HG02610 (cell line): ENCODE measurements around the gene SLFNL1.
A peak's percentile ranks its signal among the peaks of the same experiment; 100 is the strongest.

Experiments used
- ATAC-seq: cut with Tn5 transposase; IDR thresholded peaks from one replicate; pipeline ENCODE4 v1.9.1; 2021; ENCODE audit warnings: mild to moderate bottlenecking, moderate library complexity; ENCODE audit not compliant: unreplicated experiment

SLFNL1 gene

DNA sequence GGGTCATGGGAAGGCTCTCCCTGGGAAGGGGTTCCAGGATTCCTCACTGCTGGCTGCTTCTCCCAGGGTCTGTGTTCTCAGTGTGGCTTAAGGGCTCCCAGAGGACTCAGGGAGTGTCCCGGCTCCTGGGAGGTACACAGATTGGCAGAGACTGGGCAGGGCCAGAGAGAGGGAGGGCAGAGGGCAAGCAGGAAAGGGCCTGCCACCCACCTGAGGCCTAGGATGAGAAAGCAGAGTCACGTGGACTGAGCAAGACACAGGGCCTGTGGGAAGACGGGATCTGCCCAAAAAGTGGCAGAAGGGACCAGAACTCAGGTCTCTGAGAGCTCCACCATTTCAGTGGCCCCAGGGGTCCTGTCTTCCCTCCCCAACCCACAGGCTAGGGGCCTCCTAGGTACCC lies 871 bp downstream of the SLFNL1 start:
- no peak for ATAC-seq

DNA sequence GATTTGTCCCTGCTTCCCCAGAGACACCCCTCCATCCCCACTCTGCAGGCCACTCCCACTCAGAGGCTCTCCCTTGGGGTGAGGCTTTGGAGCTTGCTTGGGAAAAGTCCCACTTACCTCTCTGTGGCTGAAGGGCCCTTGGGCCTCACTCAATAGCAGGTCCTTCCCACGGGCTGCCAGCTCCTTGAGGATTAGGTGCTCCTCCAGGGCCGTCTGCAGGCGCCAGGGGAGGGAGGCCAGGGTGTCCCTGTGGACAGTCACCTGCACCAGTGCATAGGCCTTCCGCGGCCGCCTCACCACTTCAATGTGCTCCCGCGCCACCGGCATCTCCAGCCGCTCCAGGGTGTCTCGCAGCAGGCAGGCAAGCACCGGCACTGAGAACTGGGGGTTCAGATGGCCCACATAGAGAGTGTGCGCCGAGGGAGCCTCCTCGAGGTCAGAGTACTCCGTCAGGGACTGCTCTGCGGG lies 1.4 kb downstream of the SLFNL1 start:
- ATAC-seq: no peak

DNA sequence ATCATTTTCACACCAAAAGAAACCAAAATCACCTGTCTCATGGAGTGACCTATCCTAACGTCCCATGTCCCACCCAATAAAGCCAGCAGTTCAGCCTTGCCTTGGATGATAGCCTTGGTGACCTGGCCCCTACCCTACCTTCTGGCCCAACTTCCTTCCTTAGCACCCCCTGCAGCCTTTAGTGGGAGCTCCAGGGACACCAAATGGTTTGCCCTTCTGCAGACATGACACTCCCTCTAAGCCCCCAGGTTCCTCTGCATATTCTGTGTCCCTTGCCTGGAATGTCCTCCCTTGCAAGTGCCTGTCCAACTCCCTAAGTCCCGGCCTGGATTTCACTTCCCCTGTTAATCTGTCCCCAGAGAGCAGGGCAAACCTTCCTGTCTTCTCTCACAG lies 2.2 kb downstream of the SLFNL1 start:
- ATAC-seq: no peak

DNA sequence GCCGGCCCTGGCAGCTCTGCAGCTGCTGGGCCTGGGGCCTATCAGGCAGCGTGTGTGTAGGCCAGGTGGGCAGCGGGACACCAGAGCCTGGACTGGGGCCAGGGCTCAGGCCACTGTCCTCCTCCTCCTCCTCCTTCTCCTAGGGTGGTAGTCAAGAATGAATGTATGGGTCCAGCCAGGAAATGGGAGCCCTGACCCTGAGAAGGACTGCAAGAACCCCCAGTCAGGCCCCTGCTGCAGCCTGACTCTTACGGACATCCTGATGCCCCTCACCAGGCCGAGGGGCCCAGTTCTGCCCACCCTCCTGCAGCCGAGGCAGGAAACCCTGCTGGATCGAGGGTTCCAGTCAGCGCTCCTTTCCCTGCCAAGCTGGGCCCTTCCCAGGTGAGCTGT lies 3.5 kb downstream of the SLFNL1 start:
- no peak for ATAC-seq

DNA sequence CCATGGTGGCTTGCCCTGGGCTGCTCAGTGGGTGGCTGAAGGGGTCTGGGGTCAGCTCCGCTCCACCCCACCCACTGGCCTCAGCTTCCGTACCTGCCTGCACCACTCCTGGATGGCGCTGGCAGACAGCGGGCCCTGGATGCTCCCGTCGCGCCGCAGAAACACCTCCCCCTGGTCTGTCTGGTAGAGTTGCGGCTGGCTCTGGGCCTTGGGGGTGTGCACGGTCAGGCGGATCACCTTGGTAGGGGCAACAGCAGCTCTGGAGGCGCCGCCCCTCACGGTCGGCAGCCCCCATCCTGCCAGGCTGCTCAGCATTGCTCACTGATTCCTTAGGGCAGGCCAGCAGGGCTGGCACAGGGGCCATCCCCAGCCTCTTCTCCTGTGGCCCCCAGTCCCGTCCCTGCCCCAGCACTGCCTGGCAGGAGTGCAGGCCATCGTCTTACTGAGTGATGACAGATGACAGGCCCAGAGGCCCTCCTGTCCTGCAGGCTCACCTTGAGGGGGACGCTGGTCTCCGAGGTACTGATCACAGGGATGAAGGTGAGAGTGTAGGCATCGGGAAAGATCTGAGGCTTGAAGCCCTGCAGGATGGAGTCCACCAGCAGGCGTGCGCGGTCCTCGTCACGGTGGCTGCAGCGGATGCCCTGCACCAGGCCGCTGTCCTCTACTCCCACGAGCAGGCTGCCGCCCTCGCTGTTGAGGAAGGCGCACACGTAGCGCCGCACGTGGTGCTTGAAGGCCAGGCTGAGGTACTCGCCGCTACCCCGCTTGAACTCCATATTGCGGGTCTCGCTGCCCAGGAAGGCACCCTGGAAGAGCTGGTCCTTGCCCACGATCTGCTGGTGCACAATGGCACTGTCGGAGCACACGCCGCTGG lies 4.1 kb downstream of the SLFNL1 start:
- ATAC-seq: no peak

DNA sequence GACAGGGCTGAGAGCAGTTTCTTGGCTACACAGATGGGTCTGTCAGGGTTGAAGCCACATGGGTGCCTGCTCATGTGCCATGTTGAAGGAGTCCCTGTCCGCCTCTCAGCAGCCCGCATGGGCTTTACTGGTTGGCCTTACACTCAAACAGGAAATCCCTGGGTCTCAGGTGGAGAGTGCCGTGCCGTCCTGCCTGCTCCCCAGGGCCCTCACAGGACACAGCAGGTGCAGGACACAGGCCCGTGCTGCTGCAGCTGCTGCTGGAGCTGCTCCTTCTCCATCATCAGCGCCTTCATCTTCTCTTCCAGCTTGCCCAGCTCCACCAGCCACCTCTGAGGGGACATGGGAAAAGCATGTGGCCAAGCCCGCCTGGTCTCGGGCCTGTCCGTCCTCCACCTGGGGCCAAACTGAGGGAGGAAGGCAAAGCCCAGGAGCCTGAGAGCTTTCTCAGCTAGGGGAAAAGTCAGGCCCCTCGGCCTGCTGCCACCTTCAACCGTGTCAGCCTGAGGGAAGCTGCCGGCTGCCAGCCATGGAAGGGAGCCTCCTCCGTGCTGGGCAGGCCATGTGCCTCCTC lies 5.5 kb downstream of the SLFNL1 start:
- ATAC-seq: no peak

DNA sequence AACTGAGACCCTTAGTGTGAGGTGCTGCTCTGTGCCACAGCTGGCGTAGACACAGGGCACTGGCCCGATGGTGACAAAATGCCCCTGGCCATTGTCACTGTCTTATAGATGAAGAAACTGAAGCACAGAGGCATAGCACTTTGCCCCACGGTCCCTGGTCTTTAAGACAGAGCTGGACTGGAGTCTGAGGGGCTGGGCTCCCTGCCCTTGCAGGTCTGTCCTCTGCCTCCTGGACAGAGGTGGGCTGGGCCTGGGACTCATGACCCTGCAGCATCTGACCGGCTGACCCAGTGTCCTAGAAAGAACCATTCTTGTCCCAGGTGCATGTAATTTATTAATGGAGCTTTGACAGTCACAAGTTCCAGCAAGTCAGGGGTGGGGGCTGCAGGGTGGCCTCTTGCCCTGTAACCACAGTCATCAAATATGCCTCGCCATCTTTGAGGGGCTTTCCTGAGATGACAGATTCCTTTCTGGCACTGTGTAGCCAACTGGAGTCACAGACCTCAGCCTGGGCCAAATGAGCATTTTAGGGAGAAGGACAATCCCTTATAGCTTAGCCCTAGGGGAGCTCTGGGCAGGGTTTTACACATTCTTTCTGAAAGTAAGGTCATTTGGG lies 6.1 kb downstream of the SLFNL1 start:
- ATAC-seq: no peak

DNA sequence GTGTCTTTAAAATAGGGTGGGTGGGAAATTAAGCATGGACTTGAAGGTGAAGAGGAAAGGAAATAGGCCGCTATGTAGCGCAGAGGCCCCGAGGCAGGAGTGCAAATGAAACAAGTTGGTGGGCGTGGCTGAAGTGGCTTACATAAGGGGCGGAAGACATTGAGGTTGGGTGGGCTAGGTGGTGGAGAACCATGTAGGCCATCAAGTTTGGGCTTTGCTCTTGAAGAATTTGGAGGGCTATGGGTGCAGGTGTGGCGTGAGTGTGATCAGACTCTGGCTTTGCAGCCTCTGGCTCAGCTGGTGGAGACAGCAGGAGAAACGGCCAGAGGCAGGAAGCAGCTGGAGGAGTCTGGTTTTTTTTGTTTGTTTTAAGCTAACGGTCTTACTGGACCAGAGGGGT lies 6.7 kb downstream of the SLFNL1 start:
- ATAC-seq: no peak

DNA sequence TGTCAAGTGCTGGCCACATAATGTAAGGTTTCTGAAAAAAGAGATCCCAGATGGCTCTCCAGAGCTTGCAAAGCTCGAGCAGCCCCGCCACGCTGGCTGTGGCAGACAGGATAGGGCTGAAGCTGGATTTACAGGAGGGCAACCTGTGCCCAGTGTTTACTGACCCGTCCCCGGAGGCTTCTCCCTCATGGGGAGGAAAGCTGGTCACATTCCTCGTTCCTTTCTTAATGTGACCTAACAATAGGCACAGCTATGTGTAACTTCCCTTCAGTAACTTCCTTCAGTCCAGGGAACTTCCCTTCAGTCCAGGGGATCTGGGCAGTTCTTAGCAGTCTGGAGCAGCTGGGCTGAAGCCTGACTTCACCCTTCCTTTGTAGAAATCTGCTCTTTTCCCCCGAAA lies 7.7 kb downstream of the SLFNL1 start:
- no peak for ATAC-seq

DNA sequence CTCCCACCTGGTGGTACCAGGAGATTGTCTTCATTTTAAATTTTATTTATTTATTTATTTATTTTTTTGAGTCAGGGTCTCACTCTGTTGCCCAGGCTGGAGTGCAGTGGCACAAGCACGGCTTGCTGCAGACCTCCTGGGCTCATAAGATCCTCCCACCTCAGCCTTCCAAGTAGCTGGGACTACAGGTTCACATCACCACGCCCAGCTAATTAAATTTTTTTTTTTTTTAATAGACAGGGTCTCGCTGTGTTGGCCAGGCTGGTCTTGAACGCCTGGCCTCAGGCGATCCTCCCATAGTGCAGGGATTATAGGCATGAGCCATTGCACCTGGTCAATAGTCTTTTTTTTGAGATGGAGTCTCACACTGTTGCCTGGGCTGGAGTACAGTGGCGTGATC lies 8.5 kb downstream of the SLFNL1 start:
- no peak for ATAC-seq

DNA sequence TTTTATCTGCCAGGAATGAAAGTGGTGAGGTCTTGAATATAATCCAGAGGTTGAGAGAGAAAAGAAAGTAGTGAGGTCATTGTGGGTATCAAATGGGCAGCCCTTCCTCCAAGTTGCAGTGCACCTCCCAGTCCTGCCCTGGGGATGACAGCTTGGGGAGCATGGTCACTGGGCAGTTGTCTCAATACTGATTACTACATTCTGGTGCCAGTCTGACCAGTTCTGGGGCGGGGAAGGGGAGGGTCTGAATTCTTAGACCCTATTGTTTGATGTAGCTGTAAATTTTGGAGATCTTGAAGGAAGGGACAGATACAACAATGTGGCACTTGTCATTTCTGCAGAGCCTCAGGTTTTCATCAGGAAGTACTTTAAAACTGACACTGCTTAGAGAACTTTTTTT lies 11.2 kb downstream of the SLFNL1 start:
- ATAC-seq: no peak

DNA sequence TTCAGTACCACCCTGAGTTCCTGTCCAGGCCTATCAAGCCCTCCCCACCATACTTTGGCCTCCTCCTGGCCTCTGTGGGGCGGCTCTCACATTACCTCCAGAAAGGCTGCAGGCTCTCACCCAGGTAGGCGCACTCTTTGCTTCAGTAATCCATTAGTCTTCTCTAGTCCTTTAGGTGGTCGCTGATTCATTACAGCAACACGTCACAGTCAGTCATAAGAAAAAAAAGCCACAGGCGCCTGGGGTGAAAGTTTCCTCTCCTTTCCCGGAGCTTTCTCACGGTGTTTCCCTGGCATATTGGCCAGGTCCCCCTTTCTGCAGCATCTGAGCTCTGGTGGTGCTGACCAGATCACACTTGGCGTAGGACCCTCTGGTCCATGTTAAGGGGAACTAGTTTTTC lies 12.1 kb downstream of the SLFNL1 start:
- no peak for ATAC-seq

DNA sequence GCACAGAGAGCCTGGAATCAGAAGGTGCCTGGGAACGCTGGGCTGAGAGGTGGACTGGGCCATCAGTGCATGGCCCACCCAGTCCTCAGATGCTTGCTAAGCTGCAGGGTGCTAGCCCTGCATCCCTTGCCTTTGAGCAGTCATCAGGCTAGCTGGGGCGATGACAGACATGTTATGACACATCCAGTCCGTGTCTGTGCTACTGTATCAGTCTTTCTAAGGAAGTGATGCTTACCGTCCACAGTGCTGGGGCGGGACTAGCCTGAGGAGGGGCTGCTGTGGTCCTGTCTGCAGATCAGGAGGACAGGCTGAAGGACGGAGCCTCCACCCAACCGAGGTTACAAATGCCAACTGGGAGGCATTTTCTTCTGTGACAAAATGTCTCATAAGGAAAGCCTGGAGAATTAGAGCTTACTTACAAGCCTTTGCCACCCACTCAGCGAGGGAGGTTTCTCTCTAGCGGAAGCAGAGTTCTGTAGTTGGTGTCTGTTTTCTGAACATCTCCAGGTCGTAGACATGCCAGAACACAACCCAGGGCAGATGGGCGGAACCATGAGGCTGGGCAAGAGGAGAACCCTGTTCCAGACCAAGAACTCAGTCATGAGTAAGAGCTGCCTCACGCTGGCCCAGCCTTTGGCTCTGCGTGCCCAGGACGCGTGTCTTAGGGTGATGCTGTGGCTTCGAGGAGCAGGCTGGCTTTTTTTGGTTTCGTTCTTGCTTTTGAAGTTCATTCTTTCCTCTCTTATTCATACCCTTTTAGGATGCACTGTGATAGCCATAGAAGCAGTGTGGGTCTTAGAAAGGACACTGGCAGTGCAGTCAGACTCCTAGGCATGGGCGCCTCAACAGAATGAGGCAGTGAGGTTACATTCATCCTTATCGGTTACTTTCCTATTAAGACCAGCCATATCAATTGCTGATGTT lies 14.3 kb downstream of the SLFNL1 start:
- ATAC-seq: no peak

DNA sequence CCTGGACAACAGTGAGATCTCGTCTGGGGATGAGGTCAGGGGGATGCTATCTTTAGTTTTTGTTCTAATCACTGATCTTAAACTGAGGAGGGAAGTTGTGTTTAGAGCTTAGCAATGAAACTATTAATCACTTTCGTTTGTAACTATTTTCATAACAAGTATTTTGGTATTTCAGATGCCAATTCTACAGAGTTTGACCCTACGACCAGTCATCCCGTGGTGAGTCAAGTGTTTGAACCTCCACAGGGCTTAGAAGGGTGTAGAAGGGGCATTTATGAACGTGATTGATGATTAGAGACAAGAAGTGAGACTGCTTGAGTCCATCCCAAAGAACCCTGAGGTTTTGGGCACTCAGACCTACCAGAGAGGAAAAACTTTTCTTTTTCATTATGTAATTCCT lies 15.6 kb downstream of the SLFNL1 start:
- no peak for ATAC-seq

DNA sequence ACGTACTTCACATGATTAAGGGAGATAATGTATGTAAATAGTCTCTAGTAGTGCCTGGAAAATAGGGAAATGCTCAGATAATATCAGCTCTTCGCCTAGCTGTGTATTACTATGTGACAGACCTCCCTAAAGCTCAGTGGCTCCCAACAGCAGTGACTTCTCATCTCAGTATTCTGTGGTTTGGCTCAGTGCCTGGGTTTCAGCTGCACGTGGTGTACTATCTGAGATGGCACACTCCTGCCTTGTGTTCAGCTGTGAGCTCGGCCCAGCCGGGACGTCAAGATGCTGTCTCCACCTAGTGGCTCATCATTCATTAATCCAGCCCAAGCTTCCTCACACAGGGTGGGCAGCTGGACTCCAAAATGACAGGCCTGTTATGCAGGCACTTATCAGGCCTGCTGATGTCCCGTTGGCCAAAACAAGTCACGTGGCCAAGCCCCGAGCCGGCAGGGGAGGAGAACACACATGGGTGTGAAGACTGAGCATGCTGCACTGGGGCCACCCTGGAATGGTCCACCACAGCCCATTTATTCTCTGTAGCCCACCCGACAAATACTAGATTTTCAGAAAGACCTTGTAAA lies 17.8 kb downstream of the SLFNL1 start:
- peak; percentile 98 for ATAC-seq

DNA sequence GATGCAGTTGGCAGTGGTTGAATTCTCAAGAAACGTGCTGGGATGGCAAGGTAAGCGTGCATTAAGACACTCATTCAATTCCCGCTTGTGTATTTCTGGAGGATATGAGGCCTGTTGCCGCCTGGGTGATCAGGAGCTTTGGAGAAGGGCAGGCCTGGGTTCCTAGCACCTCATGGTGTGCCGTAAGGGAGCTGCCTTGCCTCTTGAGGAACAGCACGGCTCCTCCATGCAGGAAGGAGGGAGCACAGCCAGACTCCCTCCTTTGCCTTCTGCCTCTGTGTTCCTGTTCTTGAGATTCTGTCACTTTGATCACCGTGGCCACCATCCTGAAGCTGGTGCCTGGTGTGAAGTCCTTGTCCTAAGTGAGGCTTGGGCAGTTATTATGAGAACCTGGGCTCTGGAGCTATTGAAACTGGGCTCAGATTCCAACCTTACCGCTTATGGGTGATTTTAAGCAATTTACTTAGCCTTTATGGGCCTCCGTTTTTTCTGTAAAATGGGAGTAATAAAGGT lies 18.3 kb downstream of the SLFNL1 start:
- ATAC-seq: no peak

DNA sequence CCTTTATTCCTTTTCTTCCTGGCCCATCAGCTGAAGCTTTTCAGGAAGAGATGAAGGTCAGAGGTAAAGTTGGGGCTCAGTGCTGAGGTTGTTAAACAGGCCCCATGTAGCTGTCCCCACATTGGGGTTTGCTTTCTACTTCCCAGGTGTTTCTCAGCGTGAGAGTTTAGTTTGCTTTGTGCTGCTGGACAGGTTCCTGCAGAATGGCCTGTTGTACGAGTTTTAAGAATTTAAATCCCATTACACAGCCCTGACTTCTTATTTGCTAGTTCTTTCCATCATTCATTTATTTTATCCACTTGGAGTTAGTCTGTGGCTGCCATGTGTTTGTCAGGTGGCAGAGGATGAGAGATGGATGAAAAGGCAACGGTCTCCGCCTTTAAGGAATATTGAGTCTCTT lies 22.9 kb downstream of the SLFNL1 start:
- no peak for ATAC-seq

DNA sequence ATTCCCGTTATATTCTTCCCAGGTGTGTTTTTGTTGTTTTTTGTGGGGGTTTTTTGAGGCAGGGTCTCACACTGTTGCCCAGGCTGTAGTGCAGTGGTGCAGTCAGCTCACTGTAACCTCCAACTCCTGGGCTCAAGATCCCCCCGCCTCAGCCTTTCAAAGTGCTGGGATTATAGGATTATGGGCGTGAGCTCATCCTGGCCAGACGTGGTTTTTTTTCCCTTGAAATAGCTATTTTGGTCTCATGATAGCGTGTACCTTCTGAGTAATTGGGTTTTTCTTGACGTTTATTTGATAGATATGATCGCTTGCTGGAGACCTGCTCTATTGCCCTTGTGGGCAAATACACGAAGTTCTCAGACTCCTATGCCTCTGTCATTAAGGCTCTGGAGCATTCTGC lies 24.4 kb downstream of the SLFNL1 start:
- ATAC-seq: no peak

DNA sequence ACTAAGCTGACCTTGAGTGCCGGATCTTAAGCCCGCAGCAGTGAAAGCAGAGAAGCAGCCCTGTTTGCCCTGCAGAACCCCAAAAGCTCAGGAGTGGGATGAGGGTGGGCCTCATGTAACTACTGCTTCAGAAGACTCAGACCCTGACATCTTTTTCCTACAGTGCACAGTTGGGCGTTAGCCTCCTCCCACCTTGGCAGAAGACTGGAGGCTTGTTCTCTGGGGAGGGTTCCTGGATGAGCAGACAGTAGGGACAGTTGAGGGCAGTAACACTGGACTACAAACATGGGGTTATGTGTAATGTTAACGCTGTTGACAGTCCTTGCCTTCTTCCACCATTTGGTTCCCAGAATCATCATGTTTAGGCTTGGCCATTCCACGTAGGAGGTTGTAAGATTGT lies 32.5 kb downstream of the SLFNL1 start:
- no peak for ATAC-seq

DNA sequence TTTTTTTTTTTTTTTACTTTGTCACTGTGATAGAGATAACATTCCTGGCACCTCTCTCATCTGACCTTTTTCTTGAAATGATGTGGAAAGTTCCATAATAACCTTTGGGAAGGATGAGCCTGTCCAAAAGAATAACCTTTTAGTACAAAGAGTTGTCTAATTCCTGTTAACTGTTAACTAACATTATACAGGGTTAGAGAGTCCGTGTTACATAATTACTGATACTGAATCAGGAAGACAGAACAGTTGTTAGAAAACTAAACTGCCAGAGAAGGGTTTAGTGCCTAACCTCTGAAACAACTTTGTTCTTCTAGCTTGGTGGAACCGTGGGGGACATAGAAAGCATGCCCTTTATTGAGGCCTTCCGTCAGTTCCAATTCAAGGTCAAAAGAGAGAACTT lies 33.2 kb downstream of the SLFNL1 start:
- no peak for ATAC-seq
